NB4 (cell line): ENCODE measurements around the gene ADGRL3.

ENCODE experiments used
- MYC ChIP-seq: IDR thresholded peaks from 2 replicates; pipeline ENCODE4 v1.6.1; 2011; ENCODE audit warnings: low read depth, low read length
- POLR2A ChIP-seq: IDR thresholded peaks from 2 replicates; pipeline ENCODE4 v1.6.1; 2011; ENCODE audit warnings: mild to moderate bottlenecking; ENCODE audit not compliant: insufficient read length; ENCODE audit errors: extremely low read depth
- TF ChIP-seq, protein P1 (sequence below): IDR thresholded peaks from one replicate; pipeline ENCODE4 v1.5.1; 2012; ENCODE audit warnings: low read depth, low read length
- TF ChIP-seq, protein P2 (sequence below): IDR thresholded peaks from 2 replicates; pipeline ENCODE4 v1.6.1; 2011; ENCODE audit warnings: low read depth, low read length

DNA sequence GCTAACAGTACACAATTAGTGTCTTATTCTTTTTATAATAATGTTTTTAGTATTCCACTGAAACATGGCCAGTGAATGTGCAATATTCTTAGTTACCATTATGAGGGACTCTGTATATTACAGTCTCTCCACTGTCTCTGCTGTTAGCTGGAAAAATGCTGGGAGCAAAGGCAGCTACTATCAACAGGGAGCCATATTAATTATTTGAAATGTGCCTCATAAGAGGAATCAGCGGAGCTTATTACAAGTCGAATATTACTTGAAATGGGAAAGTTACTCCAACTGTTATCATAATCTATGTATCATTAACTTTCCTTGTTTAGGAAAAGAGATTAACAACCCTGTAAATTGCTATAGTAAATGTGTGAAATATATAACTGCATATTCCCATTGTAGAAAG lies 612.0 kb downstream of the ADGRL3 start:
- TF ChIP-seq POLR2A = no peak
- TF ChIP-seq, protein P1, sequence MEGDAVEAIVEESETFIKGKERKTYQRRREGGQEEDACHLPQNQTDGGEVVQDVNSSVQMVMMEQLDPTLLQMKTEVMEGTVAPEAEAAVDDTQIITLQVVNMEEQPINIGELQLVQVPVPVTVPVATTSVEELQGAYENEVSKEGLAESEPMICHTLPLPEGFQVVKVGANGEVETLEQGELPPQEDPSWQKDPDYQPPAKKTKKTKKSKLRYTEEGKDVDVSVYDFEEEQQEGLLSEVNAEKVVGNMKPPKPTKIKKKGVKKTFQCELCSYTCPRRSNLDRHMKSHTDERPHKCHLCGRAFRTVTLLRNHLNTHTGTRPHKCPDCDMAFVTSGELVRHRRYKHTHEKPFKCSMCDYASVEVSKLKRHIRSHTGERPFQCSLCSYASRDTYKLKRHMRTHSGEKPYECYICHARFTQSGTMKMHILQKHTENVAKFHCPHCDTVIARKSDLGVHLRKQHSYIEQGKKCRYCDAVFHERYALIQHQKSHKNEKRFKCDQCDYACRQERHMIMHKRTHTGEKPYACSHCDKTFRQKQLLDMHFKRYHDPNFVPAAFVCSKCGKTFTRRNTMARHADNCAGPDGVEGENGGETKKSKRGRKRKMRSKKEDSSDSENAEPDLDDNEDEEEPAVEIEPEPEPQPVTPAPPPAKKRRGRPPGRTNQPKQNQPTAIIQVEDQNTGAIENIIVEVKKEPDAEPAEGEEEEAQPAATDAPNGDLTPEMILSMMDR = no peak
- TF ChIP-seq, protein P2, sequence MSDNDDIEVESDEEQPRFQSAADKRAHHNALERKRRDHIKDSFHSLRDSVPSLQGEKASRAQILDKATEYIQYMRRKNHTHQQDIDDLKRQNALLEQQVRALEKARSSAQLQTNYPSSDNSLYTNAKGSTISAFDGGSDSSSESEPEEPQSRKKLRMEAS = no peak
- no peak for TF ChIP-seq MYC
